Measurements from ENCODE around the gene GANC. TPM values are rescaled to one million over a fixed set of nuclear protein-coding genes. Genes with fewer than 3 reads are reported as not detected.
"Not testable (repeated sequence)": the region's sequence is repeated elsewhere in the genome, so short reads cannot be mapped to it uniquely, and the experiment has no call there.

GANC gene, protein sequence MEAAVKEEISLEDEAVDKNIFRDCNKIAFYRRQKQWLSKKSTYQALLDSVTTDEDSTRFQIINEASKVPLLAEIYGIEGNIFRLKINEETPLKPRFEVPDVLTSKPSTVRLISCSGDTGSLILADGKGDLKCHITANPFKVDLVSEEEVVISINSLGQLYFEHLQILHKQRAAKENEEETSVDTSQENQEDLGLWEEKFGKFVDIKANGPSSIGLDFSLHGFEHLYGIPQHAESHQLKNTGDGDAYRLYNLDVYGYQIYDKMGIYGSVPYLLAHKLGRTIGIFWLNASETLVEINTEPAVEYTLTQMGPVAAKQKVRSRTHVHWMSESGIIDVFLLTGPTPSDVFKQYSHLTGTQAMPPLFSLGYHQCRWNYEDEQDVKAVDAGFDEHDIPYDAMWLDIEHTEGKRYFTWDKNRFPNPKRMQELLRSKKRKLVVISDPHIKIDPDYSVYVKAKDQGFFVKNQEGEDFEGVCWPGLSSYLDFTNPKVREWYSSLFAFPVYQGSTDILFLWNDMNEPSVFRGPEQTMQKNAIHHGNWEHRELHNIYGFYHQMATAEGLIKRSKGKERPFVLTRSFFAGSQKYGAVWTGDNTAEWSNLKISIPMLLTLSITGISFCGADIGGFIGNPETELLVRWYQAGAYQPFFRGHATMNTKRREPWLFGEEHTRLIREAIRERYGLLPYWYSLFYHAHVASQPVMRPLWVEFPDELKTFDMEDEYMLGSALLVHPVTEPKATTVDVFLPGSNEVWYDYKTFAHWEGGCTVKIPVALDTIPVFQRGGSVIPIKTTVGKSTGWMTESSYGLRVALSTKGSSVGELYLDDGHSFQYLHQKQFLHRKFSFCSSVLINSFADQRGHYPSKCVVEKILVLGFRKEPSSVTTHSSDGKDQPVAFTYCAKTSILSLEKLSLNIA (N-terminal part only)
- 13.6 TPM for total RNA-seq

- DNase-seq = peak; percentile 94
These were observed at the start of gene GANC, which contains the start of gene TMEM87A for GRCh38 chr15:42272939-42273899. Gene GANC, plus strand, starts transcription at chr15:42273201. Its CDS starts 1,281 bp downstream, at chr15:42274482. Gene TMEM87A, minus strand, starts transcription at chr15:42273433. Its CDS starts 35 bp downstream, at chr15:42273398.

GRCh38 chr15:42226648-42227047, 46.4 kb upstream of the GANC start:
- no peak for DNase-seq

- no peak for DNase-seq
These were observed 45.0 kb upstream of the GANC start for GRCh38 chr15:42228036-42228435.

DNA sequence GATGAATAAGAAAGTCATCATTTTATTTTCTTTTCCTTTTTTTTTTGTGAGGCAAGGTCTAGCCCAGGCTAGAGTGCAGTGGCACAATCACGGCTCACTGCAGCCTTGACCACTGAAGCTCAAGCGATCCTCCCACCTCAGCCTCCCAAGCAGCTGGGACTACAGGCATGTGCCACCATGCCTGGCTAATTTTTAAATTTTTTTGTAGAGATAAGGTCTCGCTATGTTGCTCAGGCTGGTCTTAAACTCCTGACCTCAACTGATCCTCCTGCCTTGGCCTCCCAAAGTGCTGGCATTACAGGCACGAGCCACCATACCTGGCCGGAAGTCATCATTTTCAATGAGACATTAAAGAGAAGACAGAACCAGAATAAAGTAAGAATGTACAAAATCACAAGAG, 44.0 kb upstream of the GANC start:
- not testable (repeated sequence) for DNase-seq

- no peak for DNase-seq
These were observed 41.9 kb upstream of the GANC start for GRCh38 chr15:42231088-42231487.

DNA sequence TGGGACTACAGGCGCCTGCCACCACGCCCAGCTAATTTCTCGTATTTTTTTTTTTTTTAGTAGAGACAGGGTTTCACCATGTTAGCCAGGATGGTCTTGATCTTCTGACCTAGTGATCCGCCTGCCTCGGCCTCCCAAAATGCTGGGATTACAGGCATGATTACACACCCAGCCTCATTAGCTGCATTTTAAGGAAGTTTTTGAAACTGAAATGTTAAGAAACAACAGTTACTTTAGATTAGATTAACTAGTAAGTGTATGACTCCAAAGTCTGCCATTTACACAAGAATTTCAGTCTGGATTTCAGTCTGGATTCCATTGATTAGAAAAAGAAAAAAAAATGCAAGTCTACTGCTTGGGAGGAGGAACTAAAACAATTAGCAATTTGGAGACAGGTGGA, 40.4 kb upstream of the GANC start:
- DNase-seq = no peak

- no peak for DNase-seq
These were observed 39.9 kb upstream of the GANC start for GRCh38 chr15:42233107-42233506.

DNA sequence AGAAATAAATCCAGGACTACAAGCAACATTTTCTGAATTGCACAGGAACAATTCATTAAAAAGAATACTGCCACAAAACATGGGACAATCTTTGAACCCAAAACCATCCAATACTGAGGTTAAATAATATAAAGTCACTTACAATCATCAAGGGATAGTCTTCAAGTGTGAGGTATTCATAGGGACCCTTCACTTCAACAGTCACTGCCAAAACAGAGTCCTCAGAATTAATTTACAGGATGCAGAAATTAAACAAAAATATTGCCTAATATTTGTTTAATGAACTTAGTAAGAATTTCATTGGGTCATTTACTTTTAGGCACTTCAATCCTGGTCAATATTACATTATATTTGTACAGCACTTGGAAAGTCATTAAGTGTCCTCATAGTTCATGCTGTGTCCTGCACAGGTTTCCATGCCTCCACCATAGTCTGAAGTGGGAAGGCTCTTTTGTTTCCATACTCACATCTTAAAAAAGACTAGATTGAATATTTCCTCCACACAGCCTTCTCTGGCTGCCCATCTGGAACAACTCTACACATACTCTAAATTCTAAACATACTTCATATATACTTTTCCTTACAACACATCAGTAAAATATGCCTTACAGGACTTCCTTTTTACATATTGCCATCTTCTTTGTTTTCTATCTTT, 33.3 kb upstream of the GANC start:
- no peak for DNase-seq

DNA sequence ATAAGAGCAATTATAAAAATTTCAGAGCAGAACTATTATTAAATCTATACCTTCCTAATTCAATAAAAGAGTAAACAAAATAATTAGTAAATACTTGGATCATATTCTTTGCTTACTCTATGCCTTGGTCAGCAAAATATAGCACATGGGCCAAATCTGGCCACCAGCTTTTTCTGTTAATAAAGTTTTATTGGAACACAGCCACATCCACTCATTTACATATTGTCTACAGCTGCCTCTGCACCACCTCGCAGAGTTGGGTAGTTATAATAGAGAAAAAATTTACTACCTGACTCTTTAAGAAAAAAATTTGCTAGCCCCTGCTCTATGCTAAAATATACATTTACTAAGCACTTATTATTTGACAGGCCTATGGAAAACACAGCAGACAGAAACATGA, 32.2 kb upstream of the GANC start:
- no peak for DNase-seq

DNA sequence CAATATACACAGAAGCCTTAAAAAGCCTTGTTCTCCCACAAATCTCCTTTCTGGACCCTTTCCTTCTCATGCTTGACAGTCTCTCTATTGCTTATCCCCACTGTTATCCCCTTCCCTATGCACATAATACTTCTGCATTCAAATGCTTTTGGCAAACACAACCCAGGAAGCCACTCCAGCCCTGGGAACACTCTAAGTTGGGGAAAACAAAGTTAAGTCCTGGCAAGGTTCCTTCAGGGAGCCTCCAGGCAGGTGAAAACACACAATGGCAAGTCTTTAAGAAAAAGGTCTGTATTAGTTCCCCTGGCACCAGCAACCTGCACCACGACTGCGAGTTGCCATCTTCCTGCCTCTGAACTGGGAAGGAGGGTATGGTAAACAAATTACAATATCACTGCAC, 19.7 kb upstream of the GANC start:
- DNase-seq = no peak

DNA sequence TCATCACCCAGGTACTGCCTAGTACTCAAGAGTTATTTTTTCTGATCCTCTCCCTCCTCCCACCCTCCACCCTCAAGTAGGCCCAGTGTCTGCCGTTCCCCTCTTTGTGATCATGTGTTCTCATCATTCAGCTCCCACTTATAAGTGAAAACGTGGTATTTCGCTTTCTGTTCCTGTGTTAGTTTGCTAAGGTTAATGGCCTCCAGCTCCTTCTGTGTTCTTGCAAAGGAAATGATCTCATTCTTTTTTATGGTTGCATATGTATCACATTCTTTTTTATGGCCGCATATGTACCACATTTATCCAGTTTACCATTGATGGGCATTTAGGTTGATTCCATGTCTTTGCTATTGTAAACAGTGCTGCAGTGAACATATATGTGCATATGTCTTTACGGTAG, 8.2 kb upstream of the GANC start:
- no peak for DNase-seq

DNA sequence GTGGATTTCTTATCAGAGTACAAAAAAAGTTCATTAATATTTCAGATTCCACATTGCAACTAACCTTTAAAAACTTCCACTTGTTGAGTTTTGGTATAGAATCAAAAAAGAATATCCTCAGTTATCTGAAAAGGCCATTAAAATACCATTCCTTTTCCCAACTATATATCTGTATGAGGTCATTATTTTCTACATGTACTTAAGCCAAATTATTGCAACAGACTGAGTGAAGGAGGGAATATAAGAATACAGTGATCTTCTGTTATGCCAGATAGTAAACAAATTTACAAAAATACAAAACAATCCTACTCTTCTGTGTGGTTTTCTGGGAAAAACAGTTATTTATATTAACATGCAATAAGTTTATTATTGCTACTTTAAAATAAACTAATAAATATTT, 5.7 kb upstream of the GANC start:
- DNase-seq = no peak

DNA sequence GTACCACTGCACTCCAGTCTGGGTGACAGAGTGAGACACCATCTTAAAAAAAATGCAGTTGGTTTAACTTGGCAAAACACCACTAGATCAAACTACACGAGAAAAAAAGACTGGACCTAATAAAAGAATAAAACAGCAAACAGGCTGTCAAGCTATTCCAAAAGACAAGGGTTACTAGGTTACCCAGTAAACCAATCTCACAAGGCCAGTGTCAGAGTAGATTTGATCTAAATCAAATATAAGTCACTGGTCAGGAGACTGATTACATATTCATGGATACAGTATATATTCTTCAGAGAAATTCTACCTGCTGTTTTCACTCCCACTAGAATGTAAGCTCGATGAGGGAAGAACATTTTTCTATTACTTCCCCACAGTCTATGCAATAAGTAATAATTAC, 2.5 kb upstream of the GANC start:
- DNase-seq = no peak

DNA sequence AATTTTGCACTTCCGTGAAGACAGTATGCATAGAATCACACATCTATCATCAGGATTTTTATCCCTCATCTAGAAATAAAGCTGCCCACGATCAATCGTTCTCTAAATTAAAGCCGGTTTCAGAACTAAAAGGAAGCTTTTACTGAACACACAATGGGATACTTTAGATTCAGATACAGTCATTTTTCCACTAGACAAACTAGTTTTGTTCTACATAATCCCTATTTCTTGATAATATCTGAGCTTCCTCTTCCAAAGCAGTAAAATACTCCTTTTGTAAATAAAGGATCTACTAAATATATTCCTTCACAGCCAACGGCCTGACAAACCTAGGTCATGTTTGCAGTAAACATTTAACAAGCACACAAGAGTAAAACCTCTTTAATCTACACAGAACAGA, 2.0 kb upstream of the GANC start:
- DNase-seq = no peak

- peak; percentile 32 for DNase-seq
These were observed 1.1 kb downstream of the GANC start for GRCh38 chr15:42273900-42274701.

DNA sequence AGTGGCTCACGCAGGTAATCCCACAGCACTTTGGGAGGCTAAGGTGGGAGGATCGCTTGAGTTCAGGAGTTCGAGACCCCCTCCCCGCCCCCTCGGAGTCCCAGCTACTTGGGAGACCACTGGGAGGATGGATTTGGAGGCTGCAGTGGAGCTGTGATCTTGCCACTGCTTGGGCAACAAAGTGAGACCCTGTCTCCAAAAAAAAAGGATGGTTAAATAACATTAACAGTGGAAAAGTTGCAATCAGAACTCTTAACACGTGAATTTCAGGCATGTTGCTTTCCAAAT, 1.6 kb downstream of the GANC start:
- DNase-seq = no peak

DNA sequence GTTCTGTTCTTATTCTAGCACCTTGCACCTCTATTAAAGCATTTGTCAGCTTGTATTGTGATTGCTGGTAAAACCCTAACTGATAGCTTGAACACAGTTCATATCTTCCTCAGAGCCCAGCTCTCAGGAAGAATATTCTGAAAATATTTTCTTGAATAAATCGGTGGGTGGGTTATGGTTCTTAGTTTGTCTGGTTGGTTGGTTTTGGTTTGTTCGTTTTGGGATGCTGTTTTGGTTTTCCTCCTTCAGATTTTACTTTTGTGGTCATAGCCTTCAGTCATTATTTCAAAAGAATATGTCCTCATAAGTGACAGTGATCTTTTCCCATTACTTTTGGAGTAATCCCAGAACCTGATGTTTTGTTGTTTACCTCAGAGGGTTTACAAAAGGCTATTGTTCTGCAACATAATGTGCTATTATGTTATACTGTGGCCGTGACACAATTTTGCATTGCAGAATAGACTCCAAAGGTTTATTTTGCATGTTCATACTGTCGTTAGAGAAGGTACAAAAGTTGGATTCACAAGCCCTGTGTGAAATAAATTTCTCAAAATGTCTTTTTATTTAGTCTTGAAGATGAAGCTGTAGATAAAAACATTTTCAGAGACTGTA, 2.9 kb downstream of the GANC start:
- no peak for DNase-seq

- DNase-seq = no peak
These were observed 3.8 kb downstream of the GANC start for GRCh38 chr15:42276762-42277161.

DNA sequence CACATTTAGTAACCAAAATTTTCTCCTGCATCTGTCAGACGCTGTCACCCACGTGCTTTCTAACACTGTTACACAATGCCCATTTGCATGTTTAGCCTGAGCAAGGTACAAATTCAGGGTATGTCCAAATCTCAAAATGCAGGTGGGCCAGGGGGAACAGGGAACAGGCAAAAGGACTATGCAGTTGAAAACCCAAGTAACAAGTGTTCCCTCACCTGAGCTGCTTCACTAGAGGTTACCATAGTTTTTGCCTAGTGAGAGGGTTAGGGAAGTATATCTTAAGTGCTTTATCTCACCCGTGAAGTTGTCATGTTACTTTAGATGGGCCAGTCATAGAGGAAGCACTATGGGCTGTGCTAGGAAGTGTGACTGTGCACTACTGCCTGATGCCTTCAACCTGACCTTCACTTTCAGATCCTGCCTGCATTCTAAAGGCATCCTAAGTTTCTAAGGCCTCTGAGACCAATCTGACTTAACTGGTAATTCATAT, 6.3 kb downstream of the GANC start:
- no peak for DNase-seq

GRCh38 chr15:42282344-42282743, 9.3 kb downstream of the GANC start:
- DNase-seq = no peak
